Measurements from ENCODE around the gene CPNE5. TPM values are rescaled to one million over a fixed set of nuclear protein-coding genes. Genes with fewer than 3 reads are reported as not detected.

The CPNE5 gene
- total and polyA plus RNA-seq, 9 of the 15 experiments (the other 6 are each of a cell fraction or from before 2014, with no cell fraction given) = 0.14 to 1.0 (median 0.46) TPM; not detected in 2

DNA sequence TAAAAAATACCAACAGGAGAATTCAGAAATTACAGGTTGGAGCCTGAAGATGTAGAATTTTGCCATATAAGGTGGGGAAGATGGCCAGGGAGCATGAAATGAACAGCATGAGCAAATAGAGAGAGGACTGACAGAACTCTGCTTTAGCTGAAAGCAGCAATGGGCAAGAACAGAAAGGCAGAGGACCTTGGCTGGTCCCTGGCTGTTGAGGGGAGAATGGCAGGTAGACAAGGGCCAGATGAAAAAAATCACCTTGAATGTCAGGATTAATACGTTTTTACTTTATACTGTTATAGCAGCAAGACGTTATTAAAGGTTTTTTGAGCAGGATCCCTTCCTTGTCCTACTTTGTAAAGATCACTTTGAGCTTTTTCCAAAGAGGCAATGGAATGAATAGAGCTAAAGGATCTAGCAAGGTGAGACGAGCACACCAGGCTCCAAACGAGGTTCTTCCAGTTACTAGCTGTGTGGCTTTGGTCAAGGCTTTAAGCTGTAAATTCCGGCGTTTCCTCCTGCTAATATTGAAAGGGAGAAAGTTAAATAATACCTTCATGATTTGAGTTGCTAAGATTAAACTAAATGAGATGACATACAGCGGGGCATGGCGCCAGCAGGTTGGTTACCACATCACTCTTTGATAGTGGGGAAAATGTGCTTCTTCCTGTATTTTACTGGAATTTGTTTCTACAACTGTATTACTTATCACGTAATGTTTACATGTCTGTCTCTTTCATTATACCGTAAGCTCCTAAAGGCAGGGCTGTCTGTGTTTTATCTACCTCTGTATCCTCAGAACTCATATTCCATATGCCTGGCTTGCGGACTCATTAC is 34.6 kb upstream of the CPNE5 start (continued):
- TF ChIP-seq, protein P1, sequence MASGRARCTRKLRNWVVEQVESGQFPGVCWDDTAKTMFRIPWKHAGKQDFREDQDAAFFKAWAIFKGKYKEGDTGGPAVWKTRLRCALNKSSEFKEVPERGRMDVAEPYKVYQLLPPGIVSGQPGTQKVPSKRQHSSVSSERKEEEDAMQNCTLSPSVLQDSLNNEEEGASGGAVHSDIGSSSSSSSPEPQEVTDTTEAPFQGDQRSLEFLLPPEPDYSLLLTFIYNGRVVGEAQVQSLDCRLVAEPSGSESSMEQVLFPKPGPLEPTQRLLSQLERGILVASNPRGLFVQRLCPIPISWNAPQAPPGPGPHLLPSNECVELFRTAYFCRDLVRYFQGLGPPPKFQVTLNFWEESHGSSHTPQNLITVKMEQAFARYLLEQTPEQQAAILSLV (tag; IDR thresholded peaks at IDR 0.05) = no peak
- TF ChIP-seq POLR2B (IDR thresholded peaks at IDR 0.05; ENCODE audit: low read depth, partially characterized antibody) (no peak), CTBP1 (IDR thresholded peaks at IDR 0.05; ENCODE audit: borderline replicate concordance) (no peak), KLF16 (IDR thresholded peaks at IDR 0.05) (no peak), SMAD2 (IDR thresholded peaks at IDR 0.05; ENCODE audit: low read depth, low read length) (no peak), ASH1L (IDR thresholded peaks at IDR 0.05; ENCODE audit: borderline replicate concordance, low read depth, partially characterized antibody) (no peak), MTF1 (CRISPR knock-in tag; IDR thresholded peaks at IDR 0.05; ENCODE audit: borderline replicate concordance) (no peak), ZNF24 (IDR thresholded peaks at IDR 0.05) (no peak), RBM22 (IDR thresholded peaks at IDR 0.05; ENCODE audit: low read depth, low read length, poor library complexity, severe bottlenecking) (no peak), ZNF274 (IDR thresholded peaks at IDR 0.05; ENCODE audit: borderline replicate concordance, low read depth, low read length) (no peak), CEBPG (CRISPR knock-in tag; IDR thresholded peaks at IDR 0.05) (no peak), CEBPG (tag; conservative IDR thresholded peaks at IDR 0.05 in 1 of 2, IDR thresholded peaks at IDR 0.05 in 1 of 2) (0 out of 4 replicates have a peak, but pooled peaks of 1 of the 2 experiments have one; percentile 4), RBM17 (IDR thresholded peaks at IDR 0.05; ENCODE audit: borderline replicate concordance, low read depth, low read length) (no peak), RFX1 (IDR thresholded peaks at IDR 0.05) (no peak), ATF7 (IDR thresholded peaks at IDR 0.05) (no peak), ZNF143 (CRISPR knock-in tag; IDR thresholded peaks at IDR 0.05) (no peak)
- TF ChIP-seq, protein P2, sequence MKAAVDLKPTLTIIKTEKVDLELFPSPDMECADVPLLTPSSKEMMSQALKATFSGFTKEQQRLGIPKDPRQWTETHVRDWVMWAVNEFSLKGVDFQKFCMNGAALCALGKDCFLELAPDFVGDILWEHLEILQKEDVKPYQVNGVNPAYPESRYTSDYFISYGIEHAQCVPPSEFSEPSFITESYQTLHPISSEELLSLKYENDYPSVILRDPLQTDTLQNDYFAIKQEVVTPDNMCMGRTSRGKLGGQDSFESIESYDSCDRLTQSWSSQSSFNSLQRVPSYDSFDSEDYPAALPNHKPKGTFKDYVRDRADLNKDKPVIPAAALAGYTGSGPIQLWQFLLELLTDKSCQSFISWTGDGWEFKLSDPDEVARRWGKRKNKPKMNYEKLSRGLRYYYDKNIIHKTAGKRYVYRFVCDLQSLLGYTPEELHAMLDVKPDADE (conservative IDR thresholded peaks at IDR 0.05; ENCODE audit: control insufficient read depth, low read depth, low read length) = no peak
- TF ChIP-seq, protein P3, sequence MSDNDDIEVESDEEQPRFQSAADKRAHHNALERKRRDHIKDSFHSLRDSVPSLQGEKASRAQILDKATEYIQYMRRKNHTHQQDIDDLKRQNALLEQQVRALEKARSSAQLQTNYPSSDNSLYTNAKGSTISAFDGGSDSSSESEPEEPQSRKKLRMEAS (CRISPR knock-in tag; IDR thresholded peaks at IDR 0.05) = no peak
- TF ChIP-seq, protein P4, sequence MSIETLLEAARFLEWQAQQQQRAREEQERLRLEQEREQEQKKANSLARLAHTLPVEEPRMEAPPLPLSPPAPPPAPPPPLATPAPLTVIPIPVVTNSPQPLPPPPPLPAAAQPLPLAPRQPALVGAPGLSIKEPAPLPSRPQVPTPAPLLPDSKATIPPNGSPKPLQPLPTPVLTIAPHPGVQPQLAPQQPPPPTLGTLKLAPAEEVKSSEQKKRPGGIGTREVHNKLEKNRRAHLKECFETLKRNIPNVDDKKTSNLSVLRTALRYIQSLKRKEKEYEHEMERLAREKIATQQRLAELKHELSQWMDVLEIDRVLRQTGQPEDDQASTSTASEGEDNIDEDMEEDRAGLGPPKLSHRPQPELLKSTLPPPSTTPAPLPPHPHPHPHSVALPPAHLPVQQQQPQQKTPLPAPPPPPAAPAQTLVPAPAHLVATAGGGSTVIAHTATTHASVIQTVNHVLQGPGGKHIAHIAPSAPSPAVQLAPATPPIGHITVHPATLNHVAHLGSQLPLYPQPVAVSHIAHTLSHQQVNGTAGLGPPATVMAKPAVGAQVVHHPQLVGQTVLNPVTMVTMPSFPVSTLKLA (conservative IDR thresholded peaks at IDR 0.05) = no peak
- TF ChIP-seq, protein P5, sequence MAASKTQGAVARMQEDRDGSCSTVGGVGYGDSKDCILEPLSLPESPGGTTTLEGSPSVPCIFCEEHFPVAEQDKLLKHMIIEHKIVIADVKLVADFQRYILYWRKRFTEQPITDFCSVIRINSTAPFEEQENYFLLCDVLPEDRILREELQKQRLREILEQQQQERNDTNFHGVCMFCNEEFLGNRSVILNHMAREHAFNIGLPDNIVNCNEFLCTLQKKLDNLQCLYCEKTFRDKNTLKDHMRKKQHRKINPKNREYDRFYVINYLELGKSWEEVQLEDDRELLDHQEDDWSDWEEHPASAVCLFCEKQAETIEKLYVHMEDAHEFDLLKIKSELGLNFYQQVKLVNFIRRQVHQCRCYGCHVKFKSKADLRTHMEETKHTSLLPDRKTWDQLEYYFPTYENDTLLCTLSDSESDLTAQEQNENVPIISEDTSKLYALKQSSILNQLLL (CRISPR knock-in tag; IDR thresholded peaks at IDR 0.05; ENCODE audit: borderline replicate concordance) = no peak
- TF ChIP-seq, protein P6, sequence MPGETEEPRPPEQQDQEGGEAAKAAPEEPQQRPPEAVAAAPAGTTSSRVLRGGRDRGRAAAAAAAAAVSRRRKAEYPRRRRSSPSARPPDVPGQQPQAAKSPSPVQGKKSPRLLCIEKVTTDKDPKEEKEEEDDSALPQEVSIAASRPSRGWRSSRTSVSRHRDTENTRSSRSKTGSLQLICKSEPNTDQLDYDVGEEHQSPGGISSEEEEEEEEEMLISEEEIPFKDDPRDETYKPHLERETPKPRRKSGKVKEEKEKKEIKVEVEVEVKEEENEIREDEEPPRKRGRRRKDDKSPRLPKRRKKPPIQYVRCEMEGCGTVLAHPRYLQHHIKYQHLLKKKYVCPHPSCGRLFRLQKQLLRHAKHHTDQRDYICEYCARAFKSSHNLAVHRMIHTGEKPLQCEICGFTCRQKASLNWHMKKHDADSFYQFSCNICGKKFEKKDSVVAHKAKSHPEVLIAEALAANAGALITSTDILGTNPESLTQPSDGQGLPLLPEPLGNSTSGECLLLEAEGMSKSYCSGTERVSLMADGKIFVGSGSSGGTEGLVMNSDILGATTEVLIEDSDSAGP (CRISPR knock-in tag; IDR thresholded peaks at IDR 0.05) = no peak
